K562 (cell line): Measurements from ENCODE around the gene CIAO1. TPM values are rescaled to one million over a fixed set of nuclear protein-coding genes. Genes with fewer than 3 reads are reported as not detected.

Experiments
- AFF4 ChIP-seq: sonication (generic); formaldehyde crosslinking; IDR thresholded peaks from 2 replicates; pipeline ENCODE4 v1.8.0; 2023; ENCODE audit warnings: mild to moderate bottlenecking, missing genetic modification reagents
- CBFA2T2 ChIP-seq: fragments of 450-650 bp; conservative IDR thresholded peaks from 2 replicates; pipeline ENCODE4 v1.6.1; 2017; ENCODE audit warnings: mild to moderate bottlenecking
- CC2D1A ChIP-seq: fragments of 450-650 bp; IDR thresholded peaks from 2 replicates; pipeline ENCODE4 v1.6.1; 2017; ENCODE audit warnings: mild to moderate bottlenecking
- FOXM1 ChIP-seq, 2 experiments: fragments of 450-650 bp in 1 of 2; sonication (generic) in 1 of 2; formaldehyde crosslinking in 1 of 2; IDR thresholded peaks; 2 replicates each; pipeline versions ENCODE4 v1.6.1 to v1.9.0; 2017 to 2022; ENCODE audit warnings: low read depth in 2 of 2, mild to moderate bottlenecking in 2 of 2, missing genetic modification reagents in 1 of 2, moderate library complexity in 1 of 2
- HNRNPK ChIP-seq: fragments of 200-400 bp; formaldehyde crosslinking; IDR thresholded peaks from one replicate; pipeline ENCODE4 v1.6.1; 2018; ENCODE audit warnings: mild to moderate bottlenecking, low read depth, low read length; ENCODE audit not compliant: poor library complexity, severe bottlenecking
- KLF1 ChIP-seq: fragments of 450-650 bp; IDR thresholded peaks from 2 replicates; pipeline ENCODE4 v1.6.1; 2016; ENCODE audit warnings: missing genetic modification characterization, missing compliant biosample characterization
- NFYB ChIP-seq: IDR thresholded peaks from 2 replicates; pipeline ENCODE4 v1.6.1; 2011; ENCODE audit warnings: mild to moderate bottlenecking, moderate library complexity; ENCODE audit not compliant: insufficient read length; ENCODE audit errors: extremely low read depth
- NONO ChIP-seq, 2 experiments: fragments of 200-400 bp in 1 of 2; fragments of 450-650 bp in 1 of 2; formaldehyde crosslinking in 1 of 2; IDR thresholded peaks; 2 replicates each; pipeline ENCODE4 v1.6.1; 2017; ENCODE audit warnings: low read depth in 2 of 2, mild to moderate bottlenecking in 2 of 2, moderate library complexity in 2 of 2, low read length in 1 of 2
- NR4A1 ChIP-seq, 2 experiments: fragments of 250-450 bp in 1 of 2; fragments of 450-650 bp in 1 of 2; sonication (Bioruptor Pico) in 1 of 2; IDR thresholded peaks; 2 replicates each; pipeline versions ENCODE4 v1.4.0 to v1.6.1; 2016 to 2020; ENCODE audit warnings: mild to moderate bottlenecking in 2 of 2, missing compliant biosample characterization in 1 of 2, missing genetic modification characterization in 1 of 2, moderate library complexity in 1 of 2
- PREB ChIP-seq: sonication (generic); formaldehyde crosslinking; IDR thresholded peaks from 2 replicates; pipeline ENCODE4 v1.8.1; 2023; ENCODE audit warnings: mild to moderate bottlenecking, missing genetic modification reagents
- PTTG1 ChIP-seq: fragments of 450-650 bp; IDR thresholded peaks from 2 replicates; pipeline ENCODE4 v1.6.1; 2016; ENCODE audit warnings: low read depth, mild to moderate bottlenecking, missing genetic modification characterization, missing compliant biosample characterization
- RBFOX2 ChIP-seq: fragments of 200-400 bp; formaldehyde crosslinking; IDR thresholded peaks from 2 replicates; pipeline ENCODE4 v1.6.1; 2017; ENCODE audit warnings: low read depth, mild to moderate bottlenecking, low read length, moderate library complexity
- SMAD2 ChIP-seq: fragments of 150-350 bp; IDR thresholded peaks from 2 replicates; pipeline ENCODE4 v1.6.1; 2014; ENCODE audit warnings: low read depth, mild to moderate bottlenecking, low read length
- SMARCA4 ChIP-seq: fragments of 450-650 bp; IDR thresholded peaks from 2 replicates; pipeline ENCODE4 v1.6.1; 2016
- ZNF398 ChIP-seq: fragments of 250-450 bp; sonication (Bioruptor Pico); IDR thresholded peaks from 2 replicates; pipeline ENCODE4 v1.8.0; 2021; ENCODE audit warnings: moderate library complexity, mild to moderate bottlenecking, inconsistent platforms
- ZNF695 ChIP-seq: fragments of 450-650 bp; formaldehyde crosslinking; IDR thresholded peaks from 2 replicates; pipeline ENCODE4 v1.4.0; 2020; ENCODE audit warnings: mild to moderate bottlenecking, moderate library complexity
- polyA plus RNA-seq, 8 experiments: library from polyadenylated mRNA; depleted of rRNA in 4 of 8; stranded (reverse) in 5 of 8; unstranded in 3 of 8; fragments of >200 nt; fragmentation: Nextera tagmentation in 2 of 8; fragmentation: Illumina TruSeq in 1 of 8; extraction: Ambion mirVana in 2 of 8; extraction: Trizol in 1 of 8; gene quantifications; 2 replicates each; pipeline versions ENCODE4 v1.2.1 to v1.2.3, GENCODE V29; 2011 to 2014; ENCODE audit warnings: inconsistent platforms in 1 of 8, missing spikeins in 1 of 8
- total RNA-seq, 7 experiments: library from RNA; depleted of rRNA in 6 of 7; stranded (reverse); fragments of >200 nt in 6 of 7; fragmentation: Illumina TruSeq in 2 of 7; extraction: Trizol in 2 of 7; gene quantifications; 2 replicates each; pipeline versions ENCODE4 v1.2.1 to v1.2.3, GENCODE V29; 2011 to 2021; ENCODE audit warnings: low replicate concordance in 1 of 7

CIAO1 gene
- total and polyA plus RNA-seq, 9 of the 15 experiments (the other 6 are each of a cell fraction or from before 2014, with no cell fraction given) = 11.4 to 156 (median 92.8) TPM

GRCh38 chr2:96245609-96246390 is 20.2 kb upstream of the CIAO1 start (continued):
- TF ChIP-seq ZNF398 (CRISPR knock-in tag) = no peak
- no peak for TF ChIP-seq CC2D1A
- 0 out of 2 replicates have a peak, but pooled peaks have one; percentile 15 for TF ChIP-seq RBFOX2
- TF ChIP-seq NFYB = no peak
- no peak for TF ChIP-seq FOXM1 (IDR thresholded peaks at IDR 0.05; ENCODE audit: low read depth)
- TF ChIP-seq FOXM1 (CRISPR knock-in tag; IDR thresholded peaks at IDR 0.05; ENCODE audit: low read depth) = no peak
- TF ChIP-seq ZNF695 (CRISPR knock-in tag) = no peak
- TF ChIP-seq SMARCA4 = no peak; the same call in 1 of the 2 replicates
- TF ChIP-seq AFF4 (CRISPR knock-in tag) = no peak
- no peak for TF ChIP-seq PREB (CRISPR knock-in tag)
- TF ChIP-seq NR4A1 (CRISPR knock-in tag; IDR thresholded peaks at IDR 0.05) = no peak
- TF ChIP-seq NR4A1 (tag; IDR thresholded peaks at IDR 0.05) = no peak
- no peak for TF ChIP-seq HNRNPK
- TF ChIP-seq CBFA2T2 = no peak
- TF ChIP-seq NONO (IDR thresholded peaks at IDR 0.05; ENCODE audit: low read depth in 2 of 2, low read length in 1 of 2) = no peak
- TF ChIP-seq KLF1 (tag) = no peak
- 0 out of 2 replicates have a peak, but pooled peaks have one; percentile 6 for TF ChIP-seq PTTG1
- no peak for TF ChIP-seq SMAD2
